ENCODE measurements around the gene UMOD.

UMOD gene

GRCh38 chr16:20291208-20292206 lies 61.0 kb downstream of the UMOD start:
- Histone ChIP-seq H3K4me1 (no peaks in the 10 kb centered on the region), H3K4me3 (no peak overlapping the region), H3K27me3 (peaks cover 0 to 11% of the 10 kb centered on the region in 2 donors), H3K36me3 (no peaks in the 10 kb centered on the region), H3K9me3 (no peaks in the 10 kb centered on the region), H3K27ac (no peak overlapping the region)
- intact Hi-C loops (cut with DNase I; ENCODE audit: low total_unique reads), result no loop called here
- DNase-seq, result no peak
- TF ChIP-seq, protein P1, sequence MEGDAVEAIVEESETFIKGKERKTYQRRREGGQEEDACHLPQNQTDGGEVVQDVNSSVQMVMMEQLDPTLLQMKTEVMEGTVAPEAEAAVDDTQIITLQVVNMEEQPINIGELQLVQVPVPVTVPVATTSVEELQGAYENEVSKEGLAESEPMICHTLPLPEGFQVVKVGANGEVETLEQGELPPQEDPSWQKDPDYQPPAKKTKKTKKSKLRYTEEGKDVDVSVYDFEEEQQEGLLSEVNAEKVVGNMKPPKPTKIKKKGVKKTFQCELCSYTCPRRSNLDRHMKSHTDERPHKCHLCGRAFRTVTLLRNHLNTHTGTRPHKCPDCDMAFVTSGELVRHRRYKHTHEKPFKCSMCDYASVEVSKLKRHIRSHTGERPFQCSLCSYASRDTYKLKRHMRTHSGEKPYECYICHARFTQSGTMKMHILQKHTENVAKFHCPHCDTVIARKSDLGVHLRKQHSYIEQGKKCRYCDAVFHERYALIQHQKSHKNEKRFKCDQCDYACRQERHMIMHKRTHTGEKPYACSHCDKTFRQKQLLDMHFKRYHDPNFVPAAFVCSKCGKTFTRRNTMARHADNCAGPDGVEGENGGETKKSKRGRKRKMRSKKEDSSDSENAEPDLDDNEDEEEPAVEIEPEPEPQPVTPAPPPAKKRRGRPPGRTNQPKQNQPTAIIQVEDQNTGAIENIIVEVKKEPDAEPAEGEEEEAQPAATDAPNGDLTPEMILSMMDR (IDR thresholded peaks at IDR 0.05), result no peak

- no peak overlapping the region for H3K4me3 ChIP-seq
These were observed 62.9 kb downstream of the UMOD start for GRCh38 chr16:20289571-20289970.

GRCh38 chr16:20285993-20286499 lies 66.5 kb downstream of the UMOD start:
- Histone ChIP-seq H3K27ac (no peak overlapping the region), H3K9me3 (no peaks in the 10 kb centered on the region), H3K4me1 (no peaks in the 10 kb centered on the region), H3K36me3 (no peaks in the 10 kb centered on the region), H3K4me3 (no peak overlapping the region), H3K27me3 (no peaks in the 10 kb centered on the region)
- TF ChIP-seq, protein P1 (IDR thresholded peaks at IDR 0.05), result no peak
- intact Hi-C loops (cut with DNase I; ENCODE audit: low total_unique reads), result no loop called here
- DNase-seq, result no peak

More at GRCh38 chr16:20289571-20289970, 62.9 kb downstream of the UMOD start:
- Histone ChIP-seq H3K4me1 (no peaks in the 10 kb centered on the region), H3K36me3 (no peaks in the 10 kb centered on the region), H3K27ac (no peak overlapping the region), H3K27me3 (peaks cover 0 to 11% of the 10 kb centered on the region in 2 donors), H3K9me3 (no peaks in the 10 kb centered on the region)
- no peak for DNase-seq
- TF ChIP-seq, protein P1 (IDR thresholded peaks at IDR 0.05), result no peak
- intact Hi-C loops (cut with DNase I; ENCODE audit: low total_unique reads), result no loop called here

Measured in tibial artery (tissue), 4 donors.